ENCODE measurements around the gene FAF1. TPM values are rescaled to one million over a fixed set of nuclear protein-coding genes. Genes with fewer than 3 reads are reported as not detected.

Gene FAF1
- total and polyA plus RNA-seq, 9 of the 15 experiments (the other 6 are each of a cell fraction or from before 2014, with no cell fraction given), result 48.7 to 225 (median 118) TPM

GRCh38 chr1:50497007-50497406 lies 463.1 kb downstream of the FAF1 start (continued):
- no peak for TF ChIP-seq GTF3C2 (IDR thresholded peaks at IDR 0.05; ENCODE audit: borderline replicate concordance, extremely low read depth, insufficient read length)
- TF ChIP-seq PPARD (CRISPR knock-in tag; IDR thresholded peaks at IDR 0.05), result no peak
- TF ChIP-seq YBX1 (IDR thresholded peaks at IDR 0.05), result no peak
- TF ChIP-seq PRDM10 (IDR thresholded peaks at IDR 0.05; ENCODE audit: partially characterized antibody), result no peak
- TF ChIP-seq KLF6 (CRISPR knock-in tag; IDR thresholded peaks at IDR 0.05; ENCODE audit: borderline replicate concordance), result no peak
- TF ChIP-seq ZFP91 (CRISPR knock-in tag; IDR thresholded peaks at IDR 0.05), result no peak
- TF ChIP-seq KAT7 (CRISPR knock-in tag; IDR thresholded peaks at IDR 0.05; ENCODE audit: borderline replicate concordance), result no peak
- no peak for TF ChIP-seq FOXA1 (IDR thresholded peaks at IDR 0.05; ENCODE audit: borderline replicate concordance)
- no peak for TF ChIP-seq ZNF134 (CRISPR knock-in tag; conservative IDR thresholded peaks at IDR 0.05)
- TF ChIP-seq TRIM24 (IDR thresholded peaks at IDR 0.05), result peak in 1 of 2 experiments; percentile 68; a peak in 2 of 4 replicates
- TF ChIP-seq ZNF316 (IDR thresholded peaks at IDR 0.05), result no peak
- TF ChIP-seq ZNF512 (tag; IDR thresholded peaks at IDR 0.05), result peak; percentile 73
- no peak for TF ChIP-seq PRMT5 (CRISPR knock-in tag; IDR thresholded peaks at IDR 0.05)
- TF ChIP-seq THAP12 (CRISPR knock-in tag; IDR thresholded peaks at IDR 0.05), result no peak
- TF ChIP-seq ZNF589 (CRISPR knock-in tag; IDR thresholded peaks at IDR 0.05; ENCODE audit: low read depth), result no peak
- no peak for TF ChIP-seq JUND (IDR thresholded peaks at IDR 0.05; ENCODE audit: borderline replicate concordance, low read depth, low read length)
- TF ChIP-seq JUND (tag; IDR thresholded peaks at IDR 0.05; ENCODE audit: borderline replicate concordance, low read depth, low read length), result no peak

Measured in K562 (cell line).